Measurements from ENCODE around the gene CFAP54.

The CFAP54 gene

GRCh38 chr12:96444399-96444798 is 45.0 kb upstream of the CFAP54 start:
- Histone ChIP-seq H3F3A (ENCODE audit: control insufficient read depth, insufficient read depth) (no peaks in the 10 kb centered on the region), H4K20me1 (ENCODE audit: control insufficient read depth, insufficient read depth, low read depth, low read length) (no peaks in the 10 kb centered on the region), H3K36me3 (ENCODE audit: control insufficient read depth, low read length) (no peaks in the 10 kb centered on the region), H3K9me3 (ENCODE audit: control insufficient read depth, insufficient read depth, low read length) (no peaks in the 10 kb centered on the region), H3K9me2 (replicated peaks; ENCODE audit: control insufficient read depth, low read length) (no peaks in the 10 kb centered on the region), H3K79me2 (ENCODE audit: control insufficient read depth, low read length) (no peaks in the 10 kb centered on the region), H3K27me3 (ENCODE audit: control insufficient read depth, low read length) (no peaks in the 10 kb centered on the region), H3K4me1 (ENCODE audit: control insufficient read depth, low read length) (peaks cover 10% of the 10 kb centered on the region), H3K4me2 (ENCODE audit: low read length) (no peak overlapping the region), H3K27ac (ENCODE audit: low read depth, low read length) (no peak overlapping the region), H3K4me3 (ENCODE audit: low read length) (no peak overlapping the region)
- TF ChIP-seq CTCF (IDR thresholded peaks at IDR 0.05; ENCODE audit: low read depth, low read length, poor library complexity, severe bottlenecking), result no peak
- no peak for TF ChIP-seq EZH2phosphoT487 (IDR thresholded peaks at IDR 0.05; ENCODE audit: borderline replicate concordance, low read length)

GRCh38 chr12:96445691-96446583 is 43.4 kb upstream of the CFAP54 start:
- H3K36me3 ChIP-seq (ENCODE audit: control insufficient read depth, low read length), result no peaks in the 10 kb centered on the region
- H3K4me2 ChIP-seq (ENCODE audit: low read length), result peak overlapping the region; percentile 16; the same call in 1 of the 2 replicates
- no peaks in the 10 kb centered on the region for H3K27me3 ChIP-seq (ENCODE audit: control insufficient read depth, low read length)
- H3K4me3 ChIP-seq (ENCODE audit: low read length), result no peak overlapping the region
- no peaks in the 10 kb centered on the region for H3F3A ChIP-seq (ENCODE audit: control insufficient read depth, insufficient read depth)
- no peaks in the 10 kb centered on the region for H3K9me2 ChIP-seq (replicated peaks; ENCODE audit: control insufficient read depth, low read length)
- H4K20me1 ChIP-seq (ENCODE audit: control insufficient read depth, insufficient read depth, low read depth, low read length), result no peaks in the 10 kb centered on the region
- H3K79me2 ChIP-seq (ENCODE audit: control insufficient read depth, low read length), result no peaks in the 10 kb centered on the region
- no peaks in the 10 kb centered on the region for H3K9me3 ChIP-seq (ENCODE audit: control insufficient read depth, insufficient read depth, low read length)
- TF ChIP-seq EZH2phosphoT487 (IDR thresholded peaks at IDR 0.05; ENCODE audit: borderline replicate concordance, low read length), result no peak
- TF ChIP-seq CTCF (IDR thresholded peaks at IDR 0.05; ENCODE audit: low read depth, low read length, poor library complexity, severe bottlenecking), result no peak
- H3K4me1 ChIP-seq (ENCODE audit: control insufficient read depth, low read length), result peaks cover 10% of the 10 kb centered on the region
- no peak overlapping the region for H3K27ac ChIP-seq (ENCODE audit: low read depth, low read length)

- H3K4me2 ChIP-seq (ENCODE audit: low read length), result no peak overlapping the region
- no peaks in the 10 kb centered on the region for H3K9me2 ChIP-seq (replicated peaks; ENCODE audit: control insufficient read depth, low read length)
- TF ChIP-seq EZH2phosphoT487 (IDR thresholded peaks at IDR 0.05; ENCODE audit: borderline replicate concordance, low read length) (no peak), CTCF (IDR thresholded peaks at IDR 0.05; ENCODE audit: low read depth, low read length, poor library complexity, severe bottlenecking) (no peak)
- H4K20me1 ChIP-seq (ENCODE audit: control insufficient read depth, insufficient read depth, low read depth, low read length), result no peaks in the 10 kb centered on the region
- no peak overlapping the region for H3K4me3 ChIP-seq (ENCODE audit: low read length)
- no peak overlapping the region for H3K27ac ChIP-seq (ENCODE audit: low read depth, low read length)
- no peaks in the 10 kb centered on the region for H3K9me3 ChIP-seq (ENCODE audit: control insufficient read depth, insufficient read depth, low read length)
- H3K4me1 ChIP-seq (ENCODE audit: control insufficient read depth, low read length), result peaks cover 10% of the 10 kb centered on the region
- H3K79me2 ChIP-seq (ENCODE audit: control insufficient read depth, low read length), result no peaks in the 10 kb centered on the region
- no peaks in the 10 kb centered on the region for H3F3A ChIP-seq (ENCODE audit: control insufficient read depth, insufficient read depth)
- no peaks in the 10 kb centered on the region for H3K27me3 ChIP-seq (ENCODE audit: control insufficient read depth, low read length)
- H3K36me3 ChIP-seq (ENCODE audit: control insufficient read depth, low read length), result no peaks in the 10 kb centered on the region
These were observed 42.1 kb upstream of the CFAP54 start for GRCh38 chr12:96447256-96447655.
